ENCODE results near the gene BET1L. TPM values are rescaled to one million over a fixed set of nuclear protein-coding genes. Genes with fewer than 3 reads are reported as not detected.
"Not testable (repeated sequence)": the region's sequence is repeated elsewhere in the genome, so short reads cannot be mapped to it uniquely, and the experiment has no call there.

BET1L gene
- total and polyA plus RNA-seq, 4 experiments from 2014 or later = 61.9 to 129 (median 93.2) TPM

- intact Hi-C loops (cut with micrococcal nuclease); CTCF ChIA-PET (ENCODE audit: partially characterized antibody): not testable (repeated sequence)
Measured at GRCh38 chr11:192674-193128, 14.5 kb downstream of the BET1L start, which contains the start of gene SCGB1C1. TSS of gene SCGB1C1 (plus strand) at chr11:193078. CDS start at chr11:193100, 22 bp downstream.

GRCh38 chr11:191490-192478 is 15.4 kb downstream of the BET1L start:
- intact Hi-C loops (cut with micrococcal nuclease); H3K27ac ChIP-seq (ENCODE audit: low read depth, low read length); H3K36me3 ChIP-seq (ENCODE audit: insufficient read depth, low read length); H3K9me3 Mint-ChIP-seq; H3K27me3 Mint-ChIP-seq; H3K36me3 Mint-ChIP-seq; H3K27me3 ChIP-seq (ENCODE audit: insufficient read depth, low read length); POLR2A ChIA-PET (ENCODE audit: partially characterized antibody); H3K4me3 ChIP-seq (ENCODE audit: low read length in 2 of 2); H3K9me3 ChIP-seq (ENCODE audit: control insufficient read depth in 1 of 2, low read length in 2 of 2); CTCF ChIA-PET (ENCODE audit: partially characterized antibody): not testable (repeated sequence)
- DNase-seq = peak; percentile 32 to 54 (median 46)
- Mint-ChIP-seq H3K4me3 (peak overlapping the region in 7 of 8 donors; percentile 17 to 78 (median 69)), H3K4me1 (peaks cover 5 to 15% (median 11%) of the 10 kb centered on the region in 4 donors), H3K27ac (peak overlapping the region; percentile 47 to 94 (median 87))
- H3K4me1 ChIP-seq (ENCODE audit: insufficient read depth, low read length) = peaks cover 11% of the 10 kb centered on the region

More at GRCh38 chr11:192674-193128, 14.5 kb downstream of the BET1L start, which contains the start of gene SCGB1C1:
- Mint-ChIP-seq H3K27ac (peak within 1 kb of the TSS in 4 of 7 donors; percentile 32 to 80 (median 72)), H3K4me1 (peaks cover 5 to 15% (median 11%) of the 10 kb centered on the region in 4 donors), H3K4me3 (peak within 1 kb of the TSS in 3 of 8 donors; percentile 17 to 71 (median 63))
- H3K27me3 ChIP-seq (ENCODE audit: insufficient read depth, low read length); DNase-seq; H3K4me3 ChIP-seq (ENCODE audit: low read length in 2 of 2); H3K9me3 ChIP-seq (ENCODE audit: control insufficient read depth in 1 of 2, low read length in 2 of 2); POLR2A ChIA-PET (ENCODE audit: partially characterized antibody); H3K9me3 Mint-ChIP-seq; H3K27me3 Mint-ChIP-seq; H3K36me3 Mint-ChIP-seq; H3K36me3 ChIP-seq (ENCODE audit: insufficient read depth, low read length); H3K27ac ChIP-seq (ENCODE audit: low read depth, low read length): not testable (repeated sequence)
- H3K4me1 ChIP-seq (ENCODE audit: insufficient read depth, low read length) = peaks cover 11% of the 10 kb centered on the region

- H3K27me3 ChIP-seq (ENCODE audit: insufficient read depth, low read length); H3K9me3 ChIP-seq (ENCODE audit: control insufficient read depth in 1 of 2, low read length in 2 of 2); H3K27me3 Mint-ChIP-seq; H3K36me3 ChIP-seq (ENCODE audit: insufficient read depth, low read length); DNase-seq; H3K27ac ChIP-seq (ENCODE audit: low read depth, low read length); intact Hi-C loops (cut with micrococcal nuclease); H3K36me3 Mint-ChIP-seq; CTCF ChIA-PET (ENCODE audit: partially characterized antibody); H3K9me3 Mint-ChIP-seq; H3K4me3 ChIP-seq (ENCODE audit: low read length in 2 of 2); H3K4me3 Mint-ChIP-seq; POLR2A ChIA-PET (ENCODE audit: partially characterized antibody): not testable (repeated sequence)
- peaks cover 11% of the 10 kb centered on the region for H3K4me1 ChIP-seq (ENCODE audit: insufficient read depth, low read length)
- peaks cover 5 to 15% (median 11%) of the 10 kb centered on the region in 4 donors for H3K4me1 Mint-ChIP-seq
- peak overlapping the region in 3 of 7 donors; percentile 23 to 36 (median 32) for H3K27ac Mint-ChIP-seq
Measured at GRCh38 chr11:190546-190945, 16.7 kb downstream of the BET1L start.

GRCh38 chr11:189843-190311 is 17.3 kb downstream of the BET1L start:
- H3K9me3 ChIP-seq (ENCODE audit: control insufficient read depth in 1 of 2, low read length in 2 of 2); H3K4me3 Mint-ChIP-seq; H3K36me3 ChIP-seq (ENCODE audit: insufficient read depth, low read length); H3K27me3 ChIP-seq (ENCODE audit: insufficient read depth, low read length); intact Hi-C loops (cut with micrococcal nuclease); POLR2A ChIA-PET (ENCODE audit: partially characterized antibody); H3K27ac ChIP-seq (ENCODE audit: low read depth, low read length); H3K4me3 ChIP-seq (ENCODE audit: low read length in 2 of 2); CTCF ChIA-PET (ENCODE audit: partially characterized antibody); H3K9me3 Mint-ChIP-seq; H3K27me3 Mint-ChIP-seq; H3K36me3 Mint-ChIP-seq: not testable (repeated sequence)
- Mint-ChIP-seq H3K27ac (peak overlapping the region in 1 of 7 donors; percentile 75), H3K4me1 (peaks cover 5 to 15% (median 11%) of the 10 kb centered on the region in 4 donors)
- peaks cover 11% of the 10 kb centered on the region for H3K4me1 ChIP-seq (ENCODE audit: insufficient read depth, low read length)
- DNase-seq = peak in 4 of 5 donors; percentile 35 to 80 (median 62)

GRCh38 chr11:189200-189783 is 17.9 kb downstream of the BET1L start:
- H3K27ac Mint-ChIP-seq; H3K27me3 ChIP-seq (ENCODE audit: insufficient read depth, low read length); H3K4me3 ChIP-seq (ENCODE audit: low read length in 2 of 2); CTCF ChIA-PET (ENCODE audit: partially characterized antibody); H3K36me3 ChIP-seq (ENCODE audit: insufficient read depth, low read length); H3K9me3 Mint-ChIP-seq; H3K9me3 ChIP-seq (ENCODE audit: control insufficient read depth in 1 of 2, low read length in 2 of 2); intact Hi-C loops (cut with micrococcal nuclease); H3K27me3 Mint-ChIP-seq; H3K36me3 Mint-ChIP-seq; H3K4me3 Mint-ChIP-seq; H3K27ac ChIP-seq (ENCODE audit: low read depth, low read length); POLR2A ChIA-PET (ENCODE audit: partially characterized antibody): not testable (repeated sequence)
- H3K4me1 Mint-ChIP-seq = peaks cover 5 to 15% (median 11%) of the 10 kb centered on the region in 4 donors
- peak in 1 of 5 donors; percentile 25 for DNase-seq
- peaks cover 11% of the 10 kb centered on the region for H3K4me1 ChIP-seq (ENCODE audit: insufficient read depth, low read length)

- H3K27ac ChIP-seq (ENCODE audit: low read depth, low read length); H3K9me3 Mint-ChIP-seq; H3K9me3 ChIP-seq (ENCODE audit: control insufficient read depth in 1 of 2, low read length in 2 of 2); CTCF ChIA-PET (ENCODE audit: partially characterized antibody); H3K27ac Mint-ChIP-seq; H3K4me1 Mint-ChIP-seq; POLR2A ChIA-PET (ENCODE audit: partially characterized antibody); H3K36me3 Mint-ChIP-seq; H3K4me1 ChIP-seq (ENCODE audit: insufficient read depth, low read length); H3K4me3 Mint-ChIP-seq; H3K27me3 ChIP-seq (ENCODE audit: insufficient read depth, low read length); intact Hi-C loops (cut with micrococcal nuclease); H3K27me3 Mint-ChIP-seq; H3K36me3 ChIP-seq (ENCODE audit: insufficient read depth, low read length); H3K4me3 ChIP-seq (ENCODE audit: low read length in 2 of 2): not testable (repeated sequence)
- peak in 1 of 5 donors; percentile 15 for DNase-seq
Measured at GRCh38 chr11:180242-180641, 27.0 kb downstream of the BET1L start.
